Activated B cell treated with CpG ODN at 0.5 μM for 24 hours (primary cell): ENCODE results near the gene SNW1. TPM values are rescaled to one million over a fixed set of nuclear protein-coding genes. Genes with fewer than 3 reads are reported as not detected.
"Not testable (repeated sequence)": the region's sequence is repeated elsewhere in the genome, so short reads cannot be mapped to it uniquely, and the experiment has no call there.

ENCODE experiments used
- ATAC-seq: fragments of 200-7000 bp; cut with Tn5 transposase; one replicate; pipeline ENCODE4 v1.10.0; 2021; ENCODE audit warnings: low read depth, mild to moderate bottlenecking, moderate library complexity
- CTCF ChIA-PET: fragments of 350-600 bp; sonication (Branson Sonifier 250); formaldehyde crosslinking; loops from one replicate; lab custom pipeline; 2021; ENCODE audit warnings: antibody characterized with exemption; lab: Charles Lee
- POLR2A ChIA-PET: fragments of 350-600 bp; sonication (Branson Sonifier 250); formaldehyde crosslinking; loops from one replicate; lab custom pipeline; 2021; ENCODE audit warnings: antibody characterized with exemption; lab: Charles Lee
- DNase-seq: peaks from one replicate; pipeline ENCODE4 v3.0.0; 2022
- H3K27ac Mint-ChIP-seq: one replicate; pipeline ENCODE4 v1.8.0; 2020; ENCODE audit warnings: mixed read lengths
- H3K27me3 Mint-ChIP-seq: one replicate; pipeline ENCODE4 v1.8.0; 2021; ENCODE audit warnings: mixed read lengths
- H3K36me3 Mint-ChIP-seq: one replicate; pipeline ENCODE4 v1.8.0; 2021; ENCODE audit warnings: low read depth, mixed read lengths
- H3K4me1 Mint-ChIP-seq: one replicate; pipeline ENCODE4 v1.8.0; 2021; ENCODE audit warnings: mixed read lengths
- H3K4me3 Mint-ChIP-seq: one replicate; pipeline ENCODE4 v1.8.0; 2020; ENCODE audit warnings: mild to moderate bottlenecking, mixed read lengths
- H3K9me3 Mint-ChIP-seq: one replicate; pipeline ENCODE4 v1.8.0; 2020; ENCODE audit warnings: mixed read lengths
- CTCF ChIP-seq: fragments of 200-600 bp; IDR thresholded peaks from one replicate; pipeline ENCODE4 v1.8.0; 2022; ENCODE audit warnings: antibody characterized with exemption, mild to moderate bottlenecking
- intact Hi-C: fragments of 100-400 bp; cut with micrococcal nuclease; formaldehyde crosslinking; loops from one replicate; pipeline ENCODE4 v1.15.1; 2024
- total RNA-seq: library from RNA; stranded (reverse); gene quantifications from 2 replicates; pipeline ENCODE4 v1.2.3, GENCODE V29; 2022

The SNW1 gene
- total RNA-seq, 1 donor from 2014 or later, result 89.3 TPM

- no peak for TF ChIP-seq CTCF
- DNase-seq (no peak), ATAC-seq (no peak)
- no peaks in the 10 kb centered on the region for H3K9me3 Mint-ChIP-seq
- H3K36me3 Mint-ChIP-seq, result peaks cover 16% of the 10 kb centered on the region
- ChIA-PET POLR2A (no interaction called here), CTCF (no interaction called here)
- peaks cover 27% of the 10 kb centered on the region for H3K4me1 Mint-ChIP-seq
- no peak overlapping the region for H3K27ac Mint-ChIP-seq
- no peak overlapping the region for H3K4me3 Mint-ChIP-seq
- H3K27me3 Mint-ChIP-seq, result no peaks in the 10 kb centered on the region
- intact Hi-C loops, result loop anchor here (5.0 kb wide), 1 partner anchor 386 kb away; the partner anchor contains the start of genes SAMD15 and TMED8
Measured at GRCh38 chr14:77763316-77763715, 2.4 kb upstream of the SNW1 start.

DNA sequence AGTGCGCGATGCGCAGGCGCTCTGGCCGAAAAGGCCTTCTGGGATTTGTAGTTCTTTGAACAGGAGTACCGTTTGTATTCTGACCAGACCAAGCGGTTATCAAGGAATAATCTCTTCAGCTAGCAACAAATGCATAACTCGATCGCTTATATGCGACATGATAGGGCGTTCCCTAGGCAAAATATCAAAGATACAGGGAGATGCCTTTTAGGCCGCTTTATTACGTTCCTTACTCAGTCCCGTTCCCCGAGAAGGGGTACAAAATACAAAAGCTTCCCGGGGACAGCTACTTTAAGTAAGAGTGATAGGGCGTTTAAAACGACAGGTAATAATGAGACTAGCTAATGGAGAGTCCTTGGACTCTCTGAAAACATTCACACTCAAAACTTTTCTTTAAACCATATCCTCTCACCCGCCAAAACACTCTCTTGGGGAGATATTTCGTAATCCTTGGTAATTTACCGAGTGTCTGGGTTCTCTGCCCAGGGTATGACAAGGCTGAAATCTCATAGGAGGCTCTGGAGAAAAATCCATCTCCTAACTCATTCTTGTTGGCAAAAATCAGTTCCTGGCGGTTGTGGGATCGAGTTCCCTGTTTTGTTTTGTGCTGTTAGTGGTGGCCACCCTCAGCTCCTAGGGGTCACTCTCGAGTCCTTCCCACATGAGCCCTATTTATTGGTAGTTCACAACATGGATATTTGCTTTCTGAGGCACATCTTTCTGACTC is 412 bp upstream of the SNW1 start:
- TF ChIP-seq CTCF, result no peak
- ChIA-PET CTCF (interaction anchor here (2.1 kb wide), 1 partner anchor 39 kb away, joined by 4 read pairs; the partner anchor contains the start of gene ADCK1), POLR2A (interaction anchor here (0.5 to 2.2 kb wide), 8 partner anchors 10 to 732 kb away, joined by 3 to 21 read pairs (median 8); partner anchors contain the start of genes ADCK1, GSTZ1, POMT2 and SAMD15)
- H3K27ac Mint-ChIP-seq, result peak overlapping the region; percentile 97
- ATAC-seq, result peak; percentile 6
- peak overlapping the region; percentile 97 for H3K4me3 Mint-ChIP-seq
- H3K9me3 Mint-ChIP-seq, result no peaks in the 10 kb centered on the region
- H3K27me3 Mint-ChIP-seq, result no peaks in the 10 kb centered on the region
- intact Hi-C loops, result loop anchor here (1.0 to 5.0 kb wide), 6 partner anchors 39 to 441 kb away; partner anchors contain the start of genes ADCK1, ALKBH1, POMT2 and SAMD15
- no peak for DNase-seq
- H3K36me3 Mint-ChIP-seq, result peaks cover 27% of the 10 kb centered on the region
- peaks cover 35% of the 10 kb centered on the region for H3K4me1 Mint-ChIP-seq

DNA sequence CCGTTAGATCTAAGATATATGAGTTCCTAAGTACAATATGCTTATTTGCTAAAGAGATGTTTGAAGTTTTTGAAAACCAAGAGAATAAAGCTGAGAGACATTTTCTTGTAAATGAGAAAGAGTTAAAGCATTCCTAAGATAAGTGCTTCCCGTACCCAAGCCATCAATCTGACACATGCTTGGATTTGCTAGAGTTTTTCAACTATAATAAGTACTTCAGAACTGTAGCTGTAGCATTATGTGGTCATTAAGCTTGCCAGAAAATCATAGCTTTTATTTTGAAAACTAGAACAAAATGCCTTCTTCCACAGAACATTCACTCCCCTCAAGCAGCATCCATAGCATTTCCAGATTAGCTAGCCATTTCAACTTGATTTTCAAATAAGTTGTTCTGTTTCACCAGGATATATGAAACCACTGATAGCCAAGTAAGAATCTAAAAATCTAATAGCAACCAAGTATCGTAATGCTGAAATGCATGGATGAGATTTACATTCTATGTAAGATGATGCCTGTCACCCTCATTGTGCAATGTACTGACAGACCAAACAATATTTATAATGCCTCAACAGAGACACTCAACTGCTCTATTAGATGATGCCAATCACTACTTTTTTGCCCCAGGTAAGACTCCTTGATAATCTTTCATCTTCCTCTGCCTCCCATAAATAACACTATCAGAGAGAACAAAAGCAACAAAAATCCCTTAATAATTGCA is 8.0 kb downstream of the SNW1 start:
- Mint-ChIP-seq H3K36me3 (peaks cover 69% of the 10 kb centered on the region), H3K4me1 (peaks cover 16% of the 10 kb centered on the region), H3K27ac (no peak overlapping the region), H3K9me3 (no peaks in the 10 kb centered on the region), H3K4me3 (no peak overlapping the region), H3K27me3 (no peaks in the 10 kb centered on the region)
- ATAC-seq (no peak), DNase-seq (no peak)
- intact Hi-C loops, result no loop called here
- TF ChIP-seq CTCF, result no peak
- CTCF ChIA-PET, result no interaction called here
- POLR2A ChIA-PET, result interaction anchor here (0.7 to 1.7 kb wide), 3 partner anchors 8 to 111 kb away, joined by 3 to 12 read pairs (median 3); partner anchors contain the start of genes ALKBH1, SLIRP and SNW1

GRCh38 chr14:77752266-77752665 is 8.7 kb downstream of the SNW1 start:
- ATAC-seq (no peak), DNase-seq (no peak)
- intact Hi-C loops, result no loop called here
- Mint-ChIP-seq H3K27me3 (no peaks in the 10 kb centered on the region), H3K9me3 (no peaks in the 10 kb centered on the region), H3K4me3 (no peak overlapping the region), H3K36me3 (peaks cover 68% of the 10 kb centered on the region), H3K4me1 (peaks cover 9% of the 10 kb centered on the region), H3K27ac (no peak overlapping the region)
- ChIA-PET POLR2A (interaction anchor here (0.7 to 1.7 kb wide), 3 partner anchors 9 to 110 kb away, joined by 3 to 12 read pairs (median 3); partner anchors contain the start of genes ALKBH1, SLIRP and SNW1), CTCF (no interaction called here)
- no peak for TF ChIP-seq CTCF

DNA sequence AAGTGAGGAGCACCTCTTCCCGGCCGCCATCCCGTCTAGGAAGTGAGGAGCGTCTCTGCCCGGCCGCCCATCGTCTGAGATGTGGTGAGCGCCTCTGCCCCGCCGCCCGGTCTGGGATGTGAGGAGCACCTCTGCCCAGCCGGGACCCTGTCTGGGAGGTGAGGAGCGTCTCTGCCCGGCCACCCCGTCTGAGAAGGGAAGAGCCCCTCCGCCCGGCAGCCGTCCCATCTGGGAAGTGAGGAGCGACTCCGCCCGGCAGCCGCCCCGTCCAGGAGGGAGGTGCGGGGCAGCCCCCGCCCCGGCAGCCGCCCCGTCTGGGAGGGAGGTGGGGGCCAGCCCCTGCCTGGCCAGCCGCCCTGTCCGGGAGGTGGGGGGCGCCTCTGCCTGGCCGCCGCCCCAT is 13.5 kb downstream of the SNW1 start:
- intact Hi-C loops, H3K27ac Mint-ChIP-seq, H3K4me3 Mint-ChIP-seq, H3K27me3 Mint-ChIP-seq, POLR2A ChIA-PET, ATAC-seq, DNase-seq, CTCF ChIA-PET, H3K4me1 Mint-ChIP-seq, H3K9me3 Mint-ChIP-seq: not testable (repeated sequence)
- peaks cover 68% of the 10 kb centered on the region for H3K36me3 Mint-ChIP-seq
